ENCODE data around the gene ICA1. TPM values are rescaled to one million over a fixed set of nuclear protein-coding genes. Genes with fewer than 3 reads are reported as not detected.
"Not testable (repeated sequence)": the region's sequence is repeated elsewhere in the genome, so short reads cannot be mapped to it uniquely, and the experiment has no call there.

Gene ICA1
- total RNA-seq, 1 donor from 2014 or later = 4.3 TPM

- DNase-seq (ENCODE audit: low spot score) = no peak
These were observed 156.4 kb downstream of the ICA1 start for GRCh38 chr7:8105449-8106095.

- DNase-seq (ENCODE audit: low spot score) = no peak
These were observed 158.7 kb downstream of the ICA1 start for GRCh38 chr7:8103282-8103681.

GRCh38 chr7:8101292-8101691, 160.7 kb downstream of the ICA1 start:
- not testable (repeated sequence) for DNase-seq (ENCODE audit: low spot score)

GRCh38 chr7:8094164-8095140, 167.5 kb downstream of the ICA1 start:
- no peak for DNase-seq (ENCODE audit: low spot score)

GRCh38 chr7:8092140-8092539, 169.8 kb downstream of the ICA1 start:
- peak; percentile 5 for DNase-seq (ENCODE audit: low spot score)

- DNase-seq (ENCODE audit: low spot score) = no peak
These were observed 172.8 kb downstream of the ICA1 start for GRCh38 chr7:8089036-8089780.

GRCh38 chr7:8086239-8086638, 175.7 kb downstream of the ICA1 start:
- no peak for DNase-seq (ENCODE audit: low spot score)

GRCh38 chr7:8085420-8085819, 176.5 kb downstream of the ICA1 start:
- no peak for DNase-seq (ENCODE audit: low spot score)

- DNase-seq (ENCODE audit: low spot score) = no peak
These were observed 177.1 kb downstream of the ICA1 start for GRCh38 chr7:8084836-8085235.

- DNase-seq (ENCODE audit: low spot score) = no peak
These were observed 179.2 kb downstream of the ICA1 start for GRCh38 chr7:8082762-8083161.

- DNase-seq (ENCODE audit: low spot score) = no peak
These were observed 183.5 kb downstream of the ICA1 start for GRCh38 chr7:8078418-8078817.

- no peak for DNase-seq (ENCODE audit: low spot score)
These were observed 191.4 kb downstream of the ICA1 start for GRCh38 chr7:8070451-8071180.

GRCh38 chr7:8068892-8069686, 192.9 kb downstream of the ICA1 start:
- DNase-seq (ENCODE audit: low spot score) = no peak

GRCh38 chr7:8065356-8065813, 196.6 kb downstream of the ICA1 start:
- DNase-seq (ENCODE audit: low spot score) = peak; percentile 5

GRCh38 chr7:8064828-8065227, 197.1 kb downstream of the ICA1 start:
- DNase-seq (ENCODE audit: low spot score) = no peak

GRCh38 chr7:8063706-8064297, 198.2 kb downstream of the ICA1 start:
- DNase-seq (ENCODE audit: low spot score) = no peak

- not testable (repeated sequence) for DNase-seq (ENCODE audit: low spot score)
These were observed 198.7 kb downstream of the ICA1 start for GRCh38 chr7:8063300-8063699.

Measured in umbilical cord (tissue), 2 donors.